CD4-positive, alpha-beta T cell treated with Interferon gamma for 1 hour (primary cell): ENCODE measurements around the gene ECI1.

Experiments used
- DNase-seq: peaks from one replicate; pipeline ENCODE4 v3.0.0-alpha.2; 2020

ECI1 gene

GRCh38 chr16:2191446-2191706 lies 60.0 kb downstream of the ECI1 start:
- no peak for DNase-seq

- no peak for DNase-seq
Measured at GRCh38 chr16:2190659-2191445, 60.5 kb downstream of the ECI1 start.

DNA sequence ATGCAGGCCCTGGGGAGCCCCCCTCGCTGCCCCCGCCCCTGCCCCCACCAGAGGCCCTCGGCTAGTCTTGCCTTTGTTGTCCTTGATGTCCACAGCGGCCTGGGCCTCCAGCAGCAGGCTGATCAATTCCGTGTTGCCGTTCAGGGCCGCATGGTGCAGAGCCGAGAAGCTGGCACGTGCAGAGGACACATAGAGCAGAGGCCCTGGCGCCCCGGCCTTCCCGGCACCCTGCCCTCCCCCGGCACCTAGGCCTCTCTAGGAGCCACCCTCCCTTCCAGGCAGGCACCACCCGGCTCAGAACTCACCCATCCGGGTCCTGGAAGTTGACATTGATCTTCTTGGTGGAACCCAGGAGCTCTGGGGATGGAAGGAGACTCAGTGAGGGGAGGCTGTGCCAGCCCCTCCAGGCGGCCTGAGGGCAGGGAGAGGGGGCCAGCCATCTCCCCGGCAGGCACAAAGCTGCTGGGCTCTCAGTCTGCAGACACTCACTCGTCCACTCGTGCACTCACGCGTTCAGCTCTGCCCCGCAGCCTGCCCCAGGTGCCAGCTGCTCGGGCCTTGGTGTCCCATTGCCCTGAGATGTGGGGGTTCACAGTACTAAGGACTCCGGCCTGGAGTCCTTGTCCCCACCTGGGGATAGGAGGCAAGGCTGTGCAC lies 61.3 kb downstream of the ECI1 start:
- DNase-seq: no peak
